ENCODE measurements around the gene CDC40. TPM values are rescaled to one million over a fixed set of nuclear protein-coding genes. Genes with fewer than 3 reads are reported as not detected.

Gene CDC40
- polyA plus RNA-seq, 1 of the 3 experiments (the other 2 are of a cell fraction), result 7.4 TPM

GRCh38 chr6:110198561-110198960 lies 18.3 kb downstream of the CDC40 start:
- no peak for DNase-seq
- Histone ChIP-seq H3K9ac (no peak overlapping the region), H3K9me2 (no peaks in the 10 kb centered on the region), H3K4me2 (no peak overlapping the region), H3K4me3 (ENCODE audit: low read depth in 2 of 2, low read length in 1 of 2) (no peak overlapping the region), H3K36me3 (replicated peaks in 1 of 2; ENCODE audit: control insufficient read depth in 1 of 2, insufficient read depth in 2 of 2, low read length in 1 of 2) (peaks cover 24 to 25% of the 10 kb centered on the region in 2 experiments), H2AFZ (ENCODE audit: low read depth) (no peak overlapping the region), H3K27ac (ENCODE audit: low read depth in 2 of 2, low read length in 1 of 2) (no peak overlapping the region), H3K9me3 (no peaks in the 10 kb centered on the region), H3F3A (replicated peaks; ENCODE audit: insufficient read depth) (no peaks in the 10 kb centered on the region), H3K4me1 (ENCODE audit: control insufficient read depth in 1 of 2, insufficient read depth in 2 of 2, low read depth in 1 of 2, low read length in 1 of 2) (peaks cover 0 to 8% of the 10 kb centered on the region in 2 experiments; a peak in 3 of 4 replicates), H3K27me3 (ENCODE audit: insufficient read depth) (no peaks in the 10 kb centered on the region), H3K79me2 (ENCODE audit: insufficient read depth) (peaks cover 55% of the 10 kb centered on the region), H4K20me1 (ENCODE audit: insufficient read depth) (no peaks in the 10 kb centered on the region)
- ChIA-PET POLR2A (no interaction called here), CTCF (interaction anchor here (1.2 to 2.1 kb wide), 2 partner anchors 15 to 16 kb away, joined by 3 to 5 read pairs; no protein-coding TSS in a partner anchor)
- WGBS (ENCODE audit: low lambda C conversion rate), result 95% methylated on average over 3 of the region's 3 CpGs
- no peak for TF ChIP-seq EZH2phosphoT487 (IDR thresholded peaks at IDR 0.05; ENCODE audit: borderline replicate concordance, low read depth)
- TF ChIP-seq POLR2AphosphoS5 (IDR thresholded peaks at IDR 0.05; ENCODE audit: low read depth, low read length), result no peak
- TF ChIP-seq JUND (IDR thresholded peaks at IDR 0.05), result no peak
- TF ChIP-seq REST (IDR thresholded peaks at IDR 0.05; ENCODE audit: low read depth, low read length), result no peak
- TF ChIP-seq MXI1 (IDR thresholded peaks at IDR 0.05; ENCODE audit: low read depth, low read length), result no peak
- TF ChIP-seq USF1 (IDR thresholded peaks at IDR 0.05; ENCODE audit: borderline replicate concordance, low read depth), result no peak
- no peak for TF ChIP-seq RCOR1 (IDR thresholded peaks at IDR 0.05; ENCODE audit: low read length)
- no peak for TF ChIP-seq TEAD4 (IDR thresholded peaks at IDR 0.05; ENCODE audit: borderline replicate concordance, insufficient read depth)
- TF ChIP-seq FOXM1 (IDR thresholded peaks at IDR 0.05; ENCODE audit: low read depth), result no peak
- TF ChIP-seq SMC3 (IDR thresholded peaks at IDR 0.05; ENCODE audit: low read depth, low read length), result no peak
- TF ChIP-seq ELF1 (IDR thresholded peaks at IDR 0.05), result no peak
- no peak for TF ChIP-seq EP300 (IDR thresholded peaks at IDR 0.05; ENCODE audit: borderline replicate concordance in 1 of 2, low read depth in 1 of 2, low read length in 1 of 2)
- TF ChIP-seq GABPA (IDR thresholded peaks at IDR 0.05; ENCODE audit: low read depth), result no peak
- no peak for TF ChIP-seq RXRA (IDR thresholded peaks at IDR 0.05; ENCODE audit: borderline replicate concordance, low read depth)
- no peak for TF ChIP-seq IRF3 (IDR thresholded peaks at IDR 0.05; ENCODE audit: low read depth, low read length)
- TF ChIP-seq FOSL2 (IDR thresholded peaks at IDR 0.05; ENCODE audit: borderline replicate concordance, low read depth), result no peak
- TF ChIP-seq RAD21 (IDR thresholded peaks at IDR 0.05; ENCODE audit: low read length), result no peak
- no peak for TF ChIP-seq ZBTB33 (IDR thresholded peaks at IDR 0.05; ENCODE audit: borderline replicate concordance, low read depth)

All from SK-N-SH (cell line).